ENCODE measurements around the gene AKAP8L.

AKAP8L gene

GRCh38 chr19:15432629-15433518 lies 14.1 kb upstream of the AKAP8L start:
- peak; percentile 89 for DNase-seq

GRCh38 chr19:15432018-15432494 lies 13.3 kb upstream of the AKAP8L start:
- DNase-seq = no peak

- DNase-seq = no peak
Observed at GRCh38 chr19:15431396-15432017, 12.7 kb upstream of the AKAP8L start.

GRCh38 chr19:15430526-15431120 lies 11.8 kb upstream of the AKAP8L start:
- no peak for DNase-seq

- DNase-seq = no peak
Observed at GRCh38 chr19:15429825-15430467, 11.2 kb upstream of the AKAP8L start.

- no peak for DNase-seq
Observed at GRCh38 chr19:15428956-15429824, 10.4 kb upstream of the AKAP8L start.

- DNase-seq = no peak
Observed at GRCh38 chr19:15427991-15428471, 9.2 kb upstream of the AKAP8L start.

- no peak for DNase-seq
Observed at GRCh38 chr19:15427350-15427700, 8.5 kb upstream of the AKAP8L start.

GRCh38 chr19:15426485-15427349 lies 7.9 kb upstream of the AKAP8L start:
- DNase-seq = no peak

- DNase-seq = no peak
Observed at GRCh38 chr19:15425321-15425950, 6.6 kb upstream of the AKAP8L start.

GRCh38 chr19:15424692-15425272 lies 6.0 kb upstream of the AKAP8L start:
- DNase-seq = no peak

GRCh38 chr19:15424121-15424520 lies 5.3 kb upstream of the AKAP8L start:
- DNase-seq = no peak

GRCh38 chr19:15423130-15423529 lies 4.3 kb upstream of the AKAP8L start:
- no peak for DNase-seq

- no peak for DNase-seq
Observed at GRCh38 chr19:15422296-15423075, 3.7 kb upstream of the AKAP8L start.

- no peak for DNase-seq
Observed at GRCh38 chr19:15421721-15422260, 3.0 kb upstream of the AKAP8L start.

- no peak for DNase-seq
Observed at GRCh38 chr19:15421136-15421695, 2.4 kb upstream of the AKAP8L start.

- peak; percentile 44 for DNase-seq
Observed at GRCh38 chr19:15419413-15420025, 731 bp upstream of the AKAP8L start.

GRCh38 chr19:15418231-15418578 lies 583 bp downstream of the AKAP8L start:
- DNase-seq = no peak

Data from NCI-H510A treated with DMSO at 0.1 percent for 48 hours (cell line).